SJCRH30 (cell line): ENCODE measurements around the gene PICALM. TPM values are rescaled to one million over a fixed set of nuclear protein-coding genes. Genes with fewer than 3 reads are reported as not detected.
"Not testable (repeated sequence)": the region's sequence is repeated elsewhere in the genome, so short reads cannot be mapped to it uniquely, and the experiment has no call there.

ENCODE experiments used
- DNase-seq, 2 experiments: peaks; one replicate each; pipeline ENCODE4 v3.0.0-alpha.2; 2015 to 2020
- H3K27ac ChIP-seq: fragments of 250-450 bp; sonication (Bioruptor Pico); 2 replicates; pipeline ENCODE4 v1.5.1; 2020; ENCODE audit warnings: mild to moderate bottlenecking, moderate library complexity
- H3K27me3 ChIP-seq: fragments of 250-450 bp; sonication (Bioruptor Pico); 2 replicates; pipeline ENCODE4 v1.5.1; 2020; ENCODE audit warnings: mild to moderate bottlenecking, moderate library complexity
- H3K36me3 ChIP-seq: fragments of 250-450 bp; sonication (Bioruptor Pico); 2 replicates; pipeline ENCODE4 v1.5.1; 2020; ENCODE audit warnings: mild to moderate bottlenecking, moderate library complexity
- H3K4me1 ChIP-seq: fragments of 250-450 bp; sonication (Bioruptor Pico); 2 replicates; pipeline ENCODE4 v1.5.1; 2020; ENCODE audit warnings: mild to moderate bottlenecking, moderate library complexity
- H3K4me3 ChIP-seq: fragments of 250-450 bp; sonication (Bioruptor Pico); 2 replicates; pipeline ENCODE4 v1.5.1; 2020; ENCODE audit warnings: mild to moderate bottlenecking, moderate library complexity
- H3K9me3 ChIP-seq: fragments of 250-450 bp; sonication (Bioruptor Pico); replicated peaks from 2 replicates; pipeline ENCODE4 v1.5.1; 2020; ENCODE audit warnings: mild to moderate bottlenecking, moderate library complexity
- total RNA-seq: library from RNA; depleted of rRNA; stranded (reverse); fragments of >200 nt; shearing (Covaris generic); gene quantifications from 2 replicates; pipeline ENCODE4 v1.2.3, GENCODE V29; 2014; rRNA removed

PICALM gene
- total RNA-seq, 1 experiment from 2014 or later, result 242 TPM

DNA sequence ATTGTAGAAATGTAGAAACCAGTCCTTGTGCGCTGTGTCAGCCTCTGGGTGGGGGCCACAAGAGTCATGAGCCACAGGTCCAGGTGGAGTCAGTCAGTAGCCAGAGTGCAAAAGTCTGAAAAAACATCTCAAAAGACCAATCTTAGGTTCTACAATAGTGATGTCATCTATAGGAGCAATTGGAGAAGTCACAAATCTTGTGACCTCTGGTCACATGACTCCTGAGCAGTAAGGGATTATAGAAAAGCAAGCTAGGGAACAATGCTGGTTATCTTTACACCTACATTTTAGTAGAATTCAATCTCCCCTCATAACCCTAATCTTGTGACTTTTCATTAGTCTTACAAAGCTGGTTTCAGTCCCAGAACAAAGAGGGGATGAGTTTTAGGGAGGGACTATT is 131.0 kb downstream of the PICALM start:
- Histone ChIP-seq H3K36me3 (no peaks in the 10 kb centered on the region), H3K4me1 (no peaks in the 10 kb centered on the region), H3K27me3 (no peaks in the 10 kb centered on the region), H3K9me3 (no peaks in the 10 kb centered on the region), H3K4me3 (no peak overlapping the region), H3K27ac (no peak overlapping the region)
- DNase-seq, result no peak

DNA sequence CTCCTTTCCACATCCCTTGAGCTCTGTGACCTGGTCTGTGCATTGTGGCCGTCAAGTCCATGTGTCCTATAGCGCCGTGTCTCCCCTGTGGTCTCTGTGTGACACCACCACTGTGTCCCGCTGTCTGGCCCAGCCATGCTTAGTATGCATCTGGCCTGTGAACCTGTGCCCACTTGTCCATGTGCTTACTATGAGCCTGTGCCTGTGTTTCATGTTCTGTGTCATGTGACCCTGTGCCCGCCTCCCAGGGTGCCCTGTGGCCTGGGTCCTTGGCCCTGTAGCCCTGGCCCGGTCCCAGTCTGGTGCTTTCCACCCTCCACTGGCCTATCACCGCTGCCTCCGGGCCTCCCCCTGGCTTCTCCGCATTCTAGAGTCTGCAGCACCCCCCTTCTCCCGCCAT is 133.1 kb downstream of the PICALM start:
- H3K27me3 ChIP-seq, result no peaks in the 10 kb centered on the region
- H3K27ac ChIP-seq, result no peak overlapping the region

DNA sequence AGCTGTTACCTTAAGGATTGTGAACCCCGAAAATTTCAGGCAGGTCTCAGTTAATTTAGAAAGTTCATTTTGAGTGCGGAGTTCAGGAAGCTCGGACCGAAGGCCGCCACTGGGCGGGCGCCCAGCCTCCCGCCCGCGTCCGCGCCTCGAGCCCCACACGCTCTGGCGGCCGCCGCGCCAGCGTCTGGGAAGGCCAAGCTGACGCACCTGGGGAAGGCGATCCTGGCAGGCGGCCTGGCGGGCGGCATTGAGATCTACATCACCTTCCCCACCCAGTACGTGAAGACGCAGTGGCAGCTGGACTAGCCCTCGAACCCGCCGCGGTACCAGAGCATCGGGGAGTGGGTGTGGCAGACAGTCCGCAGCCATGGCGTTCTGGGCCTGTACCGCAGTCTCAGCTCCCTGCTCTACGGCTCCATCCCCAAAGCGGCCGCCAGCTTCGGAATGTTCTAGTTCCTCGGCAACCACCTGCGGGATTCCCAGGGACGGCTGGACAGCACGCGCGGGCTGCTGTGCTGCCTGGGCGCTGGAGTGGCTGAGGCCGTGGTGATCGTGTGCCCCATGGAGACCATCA is 134.2 kb downstream of the PICALM start:
- Histone ChIP-seq H3K4me3 (no peak overlapping the region), H3K36me3 (no peaks in the 10 kb centered on the region), H3K4me1 (no peaks in the 10 kb centered on the region), H3K27me3 (no peaks in the 10 kb centered on the region), H3K27ac (no peak overlapping the region), H3K9me3 (peaks cover 4% of the 10 kb centered on the region; the same call in 1 of the 2 replicates)
- no peak for DNase-seq

More for the DNA sequence above, 133.1 kb downstream of the PICALM start:
- H3K9me3 ChIP-seq, result no peaks in the 10 kb centered on the region
- no peaks in the 10 kb centered on the region for H3K36me3 ChIP-seq
- no peaks in the 10 kb centered on the region for H3K4me1 ChIP-seq
- no peak overlapping the region for H3K4me3 ChIP-seq
- DNase-seq, result no peak

DNA sequence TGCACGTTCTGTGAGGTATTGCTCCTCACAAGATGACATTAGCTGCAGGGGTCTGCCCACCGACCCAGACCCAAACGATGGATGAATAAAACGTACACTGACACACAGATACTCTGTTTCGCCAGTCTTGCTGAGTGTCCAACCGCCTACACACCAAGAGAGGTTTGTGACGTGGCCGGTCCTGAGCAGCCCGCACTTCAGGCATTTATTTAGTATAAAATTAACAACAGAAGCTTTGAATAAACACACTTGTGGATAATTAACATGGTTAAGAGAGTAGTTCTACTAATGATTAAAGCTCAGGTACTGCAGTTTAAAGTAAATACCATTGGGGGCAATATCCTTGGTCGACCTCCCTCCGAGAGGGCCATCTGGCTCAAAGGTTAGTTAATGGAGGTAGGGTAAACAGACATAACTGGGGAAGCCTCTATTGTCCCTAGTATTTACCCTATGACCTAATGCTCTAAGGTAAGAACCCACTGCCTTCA is 138.0 kb downstream of the PICALM start:
- Histone ChIP-seq H3K27ac (no peak overlapping the region), H3K4me1 (no peaks in the 10 kb centered on the region), H3K9me3 (peaks cover 15% of the 10 kb centered on the region; the same call in 1 of the 2 replicates), H3K36me3 (no peaks in the 10 kb centered on the region), H3K27me3 (no peaks in the 10 kb centered on the region), H3K4me3 (no peak overlapping the region)
- no peak for DNase-seq

DNA sequence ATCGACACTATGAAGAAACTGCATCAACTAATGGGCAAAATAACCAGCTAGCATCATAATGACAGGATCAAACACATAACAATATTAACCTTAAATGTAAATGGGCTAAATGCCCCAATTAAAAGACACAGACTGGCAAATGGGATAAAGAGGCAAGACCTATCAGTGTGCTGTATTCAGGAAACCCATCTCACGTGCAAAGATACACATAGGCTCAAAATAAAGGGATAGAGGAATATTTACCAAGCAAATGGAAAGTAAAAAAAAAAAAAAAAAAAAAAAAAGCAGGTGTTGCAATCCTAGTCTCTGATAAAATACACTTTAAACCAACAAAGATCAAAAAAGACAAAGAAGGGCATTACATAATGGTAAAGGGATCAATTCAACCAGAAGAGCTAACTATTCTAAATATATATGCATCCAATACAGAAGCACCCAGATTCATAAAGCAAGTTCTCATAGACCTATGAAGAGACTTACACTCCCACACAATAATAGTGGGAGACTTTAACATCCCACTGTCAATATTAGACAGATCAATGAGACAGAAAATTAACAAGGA is 142.2 kb downstream of the PICALM start:
- DNase-seq, H3K27ac ChIP-seq, H3K36me3 ChIP-seq, H3K4me3 ChIP-seq, H3K4me1 ChIP-seq, H3K27me3 ChIP-seq: not testable (repeated sequence)
- peaks cover 15% of the 10 kb centered on the region; the same call in 1 of the 2 replicates for H3K9me3 ChIP-seq

DNA sequence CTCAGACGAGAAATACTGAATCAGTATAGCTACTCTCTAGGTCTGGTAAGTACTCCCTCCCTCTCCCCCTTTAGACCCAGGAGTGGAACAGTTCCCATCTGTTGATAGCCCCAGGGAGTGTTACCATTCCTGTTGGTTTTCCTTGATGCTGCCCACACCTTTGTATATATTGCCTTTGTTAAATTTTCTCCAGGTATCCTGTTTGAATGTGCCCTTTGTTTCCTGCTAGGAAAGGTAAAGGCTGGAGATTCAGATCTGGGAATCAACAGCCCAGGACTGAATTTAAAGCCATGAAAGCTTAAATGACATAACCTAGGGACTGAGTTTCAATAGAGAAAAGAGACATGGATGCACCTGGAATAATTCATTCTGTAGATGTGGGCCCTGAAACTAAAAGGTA is 145.4 kb downstream of the PICALM start:
- H3K4me1 ChIP-seq, result peaks cover 6% of the 10 kb centered on the region; the same call in 1 of the 2 replicates
- no peaks in the 10 kb centered on the region for H3K27me3 ChIP-seq
- no peak overlapping the region for H3K4me3 ChIP-seq
- no peak for DNase-seq
- no peak overlapping the region for H3K27ac ChIP-seq
- H3K36me3 ChIP-seq, result no peaks in the 10 kb centered on the region
- H3K9me3 ChIP-seq, result peaks cover 9% of the 10 kb centered on the region; the same call in 1 of the 2 replicates

DNA sequence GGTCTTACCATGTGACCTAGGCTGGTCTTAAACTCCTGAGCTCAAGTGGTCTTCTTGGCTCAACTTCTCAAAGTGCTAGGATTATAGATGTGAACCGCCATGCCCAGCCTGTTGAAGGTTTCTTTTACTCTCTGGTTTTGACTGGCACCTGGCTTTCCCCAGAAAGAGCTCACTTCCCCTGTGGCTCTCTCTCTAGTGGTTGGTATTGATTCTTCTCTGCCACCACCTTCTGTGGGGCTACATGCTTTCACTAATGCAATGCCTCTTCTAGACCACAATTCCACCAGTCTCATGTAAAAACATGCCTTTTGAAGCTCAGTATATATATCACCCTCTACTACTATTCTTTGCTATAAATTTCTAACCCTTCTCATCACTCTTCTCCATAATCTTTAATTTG is 146.5 kb downstream of the PICALM start:
- no peak for DNase-seq
- H3K27me3 ChIP-seq, result no peaks in the 10 kb centered on the region

DNA sequence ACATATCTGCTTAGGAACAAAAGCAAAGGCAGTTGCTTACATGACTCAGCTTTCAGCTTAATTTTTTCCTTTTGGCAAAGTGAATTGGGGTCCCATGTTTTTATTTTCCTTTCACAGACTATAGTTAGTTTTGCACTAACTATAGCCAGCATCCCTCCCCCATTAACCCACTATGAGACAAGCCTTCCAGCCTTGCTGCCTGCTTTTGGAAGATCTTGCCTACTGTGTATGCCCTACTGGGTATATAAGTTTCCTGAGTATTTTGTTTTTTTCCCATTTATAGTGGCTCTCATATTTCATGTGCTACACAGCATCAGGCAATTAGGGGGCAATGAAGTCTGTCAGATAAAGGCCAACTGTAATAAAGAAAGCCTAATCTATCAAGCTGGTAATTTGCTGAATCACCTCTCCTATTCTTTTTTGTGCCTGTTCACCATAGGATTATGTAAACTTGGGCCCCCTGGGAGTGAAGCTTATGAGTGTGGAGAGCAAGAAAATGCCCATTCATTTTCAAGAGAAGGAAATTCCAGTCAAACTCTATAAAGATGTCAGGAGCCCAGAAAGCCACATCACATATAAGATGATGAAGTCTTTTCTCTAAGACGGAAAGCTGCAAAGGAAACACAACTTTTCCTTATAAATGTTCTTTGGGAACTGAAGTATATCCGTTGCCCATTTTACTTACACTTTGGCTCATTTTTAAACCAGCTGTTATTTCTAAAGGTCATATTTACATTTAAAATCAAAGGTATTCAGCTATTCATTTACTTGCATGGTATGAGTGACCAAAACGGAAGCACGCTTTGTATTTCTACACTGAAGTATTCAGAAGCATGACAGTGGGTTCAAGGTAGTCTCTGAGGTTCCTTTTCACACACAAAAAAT is 149.7 kb downstream of the PICALM start:
- H3K36me3 ChIP-seq, result no peaks in the 10 kb centered on the region
- peaks cover 6% of the 10 kb centered on the region; the same call in 1 of the 2 replicates for H3K4me1 ChIP-seq
- H3K27me3 ChIP-seq, result no peaks in the 10 kb centered on the region
- peaks cover 8% of the 10 kb centered on the region; the same call in 1 of the 2 replicates for H3K9me3 ChIP-seq
- no peak overlapping the region for H3K27ac ChIP-seq
- DNase-seq, result peak in 1 of 2 experiments; percentile 17
- H3K4me3 ChIP-seq, result no peak overlapping the region

More for the DNA sequence above, 146.5 kb downstream of the PICALM start:
- Histone ChIP-seq H3K36me3 (no peaks in the 10 kb centered on the region), H3K27ac (no peak overlapping the region), H3K4me1 (peaks cover 6% of the 10 kb centered on the region; the same call in 1 of the 2 replicates), H3K4me3 (no peak overlapping the region), H3K9me3 (0 out of 2 replicates have a peak, but pooled peaks cover 5% of the 10 kb centered on the region)

DNA sequence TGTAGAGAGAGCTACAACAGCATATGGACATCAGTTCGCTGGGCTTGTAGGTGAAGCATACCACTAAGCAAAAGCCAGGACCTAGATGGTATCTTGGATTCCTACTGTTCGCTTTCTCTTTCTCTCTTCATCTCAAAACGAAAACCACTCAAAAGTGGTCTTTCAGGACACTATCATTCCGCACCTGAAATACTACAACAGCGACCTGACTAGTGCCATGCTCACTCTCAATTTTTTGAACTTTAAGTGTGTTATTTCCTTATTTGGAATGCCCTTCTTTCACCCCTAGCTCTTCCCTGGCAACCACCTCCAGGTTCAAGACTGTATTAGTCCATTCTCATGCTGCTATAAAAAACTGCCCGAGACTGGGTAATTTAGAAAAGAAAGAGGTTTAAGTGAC is 154.5 kb downstream of the PICALM start:
- Histone ChIP-seq H3K27ac (no peak overlapping the region), H3K4me3 (no peak overlapping the region), H3K9me3 (peaks cover 3% of the 10 kb centered on the region; the same call in 1 of the 2 replicates), H3K4me1 (peaks cover 6% of the 10 kb centered on the region; the same call in 1 of the 2 replicates), H3K27me3 (no peaks in the 10 kb centered on the region), H3K36me3 (no peaks in the 10 kb centered on the region)
- no peak for DNase-seq

DNA sequence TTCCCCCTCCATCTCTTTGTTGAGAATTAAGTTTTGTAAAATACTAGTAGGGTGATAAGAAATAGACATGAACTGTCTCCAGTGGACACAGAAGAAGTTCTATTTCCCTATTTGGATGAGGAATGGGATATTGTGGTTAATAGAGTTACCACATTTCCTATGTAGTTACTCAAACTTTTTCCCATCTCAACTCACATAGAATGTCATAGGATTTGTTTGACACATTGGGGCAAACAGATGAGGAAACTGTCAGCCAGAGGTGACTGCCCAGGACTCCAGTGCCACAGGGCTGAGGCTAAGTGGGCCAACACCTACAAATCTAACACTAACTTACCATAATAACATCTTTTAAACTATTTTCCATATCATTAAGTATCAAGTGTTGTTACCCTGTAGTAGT is 155.4 kb downstream of the PICALM start:
- Histone ChIP-seq H3K27ac (no peak overlapping the region), H3K36me3 (no peaks in the 10 kb centered on the region), H3K4me3 (no peak overlapping the region), H3K4me1 (no peaks in the 10 kb centered on the region), H3K27me3 (no peaks in the 10 kb centered on the region), H3K9me3 (peaks cover 3% of the 10 kb centered on the region; the same call in 1 of the 2 replicates)
- no peak for DNase-seq

DNA sequence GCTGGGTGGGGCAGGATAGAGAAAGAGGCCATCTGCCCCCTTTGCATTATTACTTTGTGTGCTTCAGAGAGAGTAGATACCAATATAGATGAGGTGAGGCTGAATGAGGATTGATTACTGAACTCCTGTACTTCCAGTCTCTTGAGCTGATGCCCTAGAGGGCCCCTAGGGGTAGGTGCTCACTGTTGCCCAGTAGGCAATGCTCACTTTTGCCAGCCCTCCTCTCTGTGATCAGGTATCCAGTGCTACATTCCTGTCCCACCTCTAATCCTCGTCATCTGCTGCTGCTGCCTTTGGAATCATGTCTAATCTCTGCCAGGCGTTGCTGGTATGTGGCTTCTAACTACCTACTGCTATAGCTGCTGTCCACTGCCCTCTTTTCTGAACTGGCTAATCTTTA is 156.5 kb downstream of the PICALM start:
- H3K4me3 ChIP-seq, result no peak overlapping the region
- H3K27ac ChIP-seq, result no peak overlapping the region
- H3K4me1 ChIP-seq, result no peaks in the 10 kb centered on the region
- no peak for DNase-seq
- H3K9me3 ChIP-seq, result peaks cover 3% of the 10 kb centered on the region; the same call in 1 of the 2 replicates
- no peaks in the 10 kb centered on the region for H3K36me3 ChIP-seq
- no peaks in the 10 kb centered on the region for H3K27me3 ChIP-seq

Other genes with a start within 250 kb of the PICALM start
- not detected in 2 replicates for gene CCDC83, start 213.7 kb downstream of the PICALM start, total RNA-seq
- 51.8 and 59.6 TPM in 2 replicates for gene EED, start 175.7 kb upstream of the PICALM start, total RNA-seq
- gene HIKESHI, start 233.2 kb upstream of the PICALM start, total RNA-seq, result 78.6 and 85.1 TPM in 2 replicates